ENCODE measurements around the gene TRPM8.

TRPM8 gene

GRCh38 chr2:233976087-233976486 lies 58.9 kb downstream of the TRPM8 start:
- DNase-seq: no peak

- DNase-seq: peak in 3 of 14 donors; percentile 3 to 77 (median 5)
Observed at GRCh38 chr2:233976690-233977294, 59.6 kb downstream of the TRPM8 start.

- peak in 1 of 14 donors; percentile 23 for DNase-seq
Observed at GRCh38 chr2:233977296-233977837, 60.2 kb downstream of the TRPM8 start.

- DNase-seq: no peak
Observed at GRCh38 chr2:233979748-233980147, 62.6 kb downstream of the TRPM8 start.

- DNase-seq: peak in 1 of 14 donors; percentile 29
Observed at GRCh38 chr2:233980955-233981561, 63.9 kb downstream of the TRPM8 start.

- DNase-seq: no peak
Observed at GRCh38 chr2:233981574-233982420, 64.6 kb downstream of the TRPM8 start.

- DNase-seq: no peak
Observed at GRCh38 chr2:233982421-233983121, 65.4 kb downstream of the TRPM8 start.

GRCh38 chr2:233983445-233983844 lies 66.3 kb downstream of the TRPM8 start:
- no peak for DNase-seq

- DNase-seq: no peak
Observed at GRCh38 chr2:233988581-233988980, 71.4 kb downstream of the TRPM8 start.

GRCh38 chr2:233989221-233989858 lies 72.2 kb downstream of the TRPM8 start:
- DNase-seq: no peak

GRCh38 chr2:233990261-233990798 lies 73.2 kb downstream of the TRPM8 start:
- DNase-seq: no peak

GRCh38 chr2:233991196-233991595 lies 74.0 kb downstream of the TRPM8 start:
- DNase-seq: no peak

GRCh38 chr2:233992513-233993217 lies 75.5 kb downstream of the TRPM8 start:
- DNase-seq: peak in 2 of 14 donors; percentile 55 to 97

- DNase-seq: peak in 1 of 14 donors; percentile 73
Observed at GRCh38 chr2:233993461-233993860, 76.3 kb downstream of the TRPM8 start.

GRCh38 chr2:233994151-233994550 lies 77.0 kb downstream of the TRPM8 start:
- peak in 1 of 14 donors; percentile 59 for DNase-seq

- DNase-seq: no peak
Observed at GRCh38 chr2:233996000-233996399, 78.8 kb downstream of the TRPM8 start.

GRCh38 chr2:233996461-233996860 lies 79.3 kb downstream of the TRPM8 start:
- no peak for DNase-seq

GRCh38 chr2:233997707-233998106 lies 80.5 kb downstream of the TRPM8 start:
- DNase-seq: no peak

- DNase-seq: peak in 1 of 14 donors; percentile 15
Observed at GRCh38 chr2:233999182-233999581, 82.0 kb downstream of the TRPM8 start.

- DNase-seq: no peak
Observed at GRCh38 chr2:234001380-234002160, 84.4 kb downstream of the TRPM8 start.

Data from C1 segment of cervical spinal cord (tissue), 14 donors.